Stimulated activated CD4-positive, alpha-beta T cell treated with anti-CD3 and anti-CD28 coated beads, Interleukin-12 subunit alpha, Interleukin-12 subunit beta, amount 100 ng/mL, for 24 hours (primary cell): Measurements from ENCODE around the gene ABCB7.
A peak's percentile ranks its signal among the peaks of the same experiment; 100 is the strongest.
"Not testable (repeated sequence)": the region's sequence is repeated elsewhere in the genome, so short reads cannot be mapped to it uniquely, and the experiment has no call there.

Experiments
- DNase-seq, 2 experiments: peaks; one replicate each; pipeline ENCODE4 v3.0.0-alpha.2; 2020; ENCODE audit warnings: low read depth in 2 of 2

Gene ABCB7

DNA sequence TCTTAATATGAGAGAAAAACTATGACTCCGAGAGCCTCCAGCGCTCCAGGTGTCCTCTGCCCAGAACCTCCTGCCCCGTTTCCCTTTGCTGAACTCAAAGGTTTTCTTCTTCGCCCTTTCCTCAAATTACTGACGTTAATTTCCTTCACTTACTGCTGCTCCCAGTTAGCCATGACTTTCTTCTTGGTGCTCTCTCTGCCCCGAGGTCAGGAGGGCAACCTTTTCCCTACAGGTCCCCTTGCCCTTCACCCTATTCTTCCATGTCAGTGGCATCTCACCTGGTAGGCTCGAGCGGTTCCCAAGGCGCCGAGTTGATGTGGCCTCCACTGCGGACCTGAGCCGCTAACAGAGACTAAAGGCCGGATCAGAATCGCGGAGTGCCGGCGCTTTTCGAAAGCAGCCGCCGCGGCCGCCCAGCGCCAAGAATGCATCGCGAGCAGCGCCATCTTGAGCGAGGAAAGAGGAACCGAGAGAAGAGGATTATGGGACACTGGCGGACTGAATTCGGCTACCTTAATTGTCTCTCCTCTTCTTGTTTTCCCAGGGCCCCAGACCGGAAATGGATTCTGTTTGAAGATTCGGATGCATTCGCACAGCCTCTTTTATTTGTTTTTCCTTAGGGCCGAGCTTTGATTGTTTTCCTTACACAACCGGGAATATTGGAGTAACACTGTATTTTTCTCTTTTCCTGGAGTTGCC is at the start of gene ABCB7:
Gene ABCB7 (minus strand): TSS at position 457 of the 699 bp plus-strand sequence. CDS start 11 bp downstream, at position 446.
- peak; percentile 18 to 25 for DNase-seq

DNA sequence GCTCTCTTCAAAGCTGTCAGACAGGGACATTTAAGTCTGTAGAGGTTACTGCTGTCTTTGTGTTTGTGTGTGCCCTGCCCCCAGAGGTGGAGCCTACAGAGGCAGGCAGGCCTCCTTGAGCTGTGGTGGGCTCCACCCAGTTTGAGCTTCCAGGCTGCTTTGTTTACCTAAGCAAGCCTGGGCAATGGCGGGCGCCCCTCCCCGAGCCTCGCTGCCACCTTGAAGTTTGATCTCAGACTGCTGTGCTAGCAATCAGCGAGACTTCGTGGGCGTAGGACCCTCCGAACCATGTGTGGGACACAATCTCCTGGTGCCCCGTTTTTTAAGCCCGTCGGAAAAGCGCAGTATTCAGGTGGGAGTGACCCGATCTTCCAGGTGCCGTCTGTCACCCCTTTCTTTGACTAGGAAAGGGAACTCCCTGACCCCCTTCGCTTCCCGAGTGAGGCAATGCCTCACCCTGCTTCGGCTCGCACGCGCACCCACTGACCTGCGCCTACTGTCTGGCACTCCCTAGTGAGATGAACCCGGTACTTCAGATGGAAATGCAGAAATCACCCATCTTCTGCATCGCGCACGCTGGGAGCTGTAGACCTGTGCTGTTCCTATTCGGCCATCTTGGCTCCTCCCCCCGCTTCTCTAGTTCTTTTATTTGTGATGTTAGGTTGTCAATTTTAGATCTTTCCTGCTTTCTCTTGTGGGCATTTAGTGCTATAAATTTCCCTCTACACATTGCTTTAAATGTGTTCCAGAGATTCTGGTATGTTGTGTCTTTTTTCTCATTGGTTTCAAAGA is 32.5 kb upstream of the ABCB7 start:
- DNase-seq: not testable (repeated sequence)

DNA sequence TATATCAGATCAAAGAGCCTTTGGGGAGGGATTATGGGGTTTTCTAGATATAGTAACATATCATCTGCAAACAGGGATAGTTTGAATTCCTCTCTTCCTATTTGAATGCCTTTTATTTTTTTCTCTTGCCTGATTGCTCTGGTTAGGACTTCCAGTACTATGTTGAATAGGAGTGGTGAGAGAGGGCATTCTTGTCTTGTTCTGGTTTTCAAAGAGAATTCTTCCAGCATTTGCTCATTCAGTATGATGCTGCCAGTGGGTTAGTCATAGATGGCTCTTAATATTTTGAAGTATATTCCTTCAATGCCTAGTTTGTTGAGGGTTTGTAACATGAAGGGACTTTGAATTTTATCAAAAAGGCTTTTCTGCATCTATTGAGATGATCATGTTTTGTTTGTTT is 25.6 kb upstream of the ABCB7 start:
- no peak for DNase-seq

DNA sequence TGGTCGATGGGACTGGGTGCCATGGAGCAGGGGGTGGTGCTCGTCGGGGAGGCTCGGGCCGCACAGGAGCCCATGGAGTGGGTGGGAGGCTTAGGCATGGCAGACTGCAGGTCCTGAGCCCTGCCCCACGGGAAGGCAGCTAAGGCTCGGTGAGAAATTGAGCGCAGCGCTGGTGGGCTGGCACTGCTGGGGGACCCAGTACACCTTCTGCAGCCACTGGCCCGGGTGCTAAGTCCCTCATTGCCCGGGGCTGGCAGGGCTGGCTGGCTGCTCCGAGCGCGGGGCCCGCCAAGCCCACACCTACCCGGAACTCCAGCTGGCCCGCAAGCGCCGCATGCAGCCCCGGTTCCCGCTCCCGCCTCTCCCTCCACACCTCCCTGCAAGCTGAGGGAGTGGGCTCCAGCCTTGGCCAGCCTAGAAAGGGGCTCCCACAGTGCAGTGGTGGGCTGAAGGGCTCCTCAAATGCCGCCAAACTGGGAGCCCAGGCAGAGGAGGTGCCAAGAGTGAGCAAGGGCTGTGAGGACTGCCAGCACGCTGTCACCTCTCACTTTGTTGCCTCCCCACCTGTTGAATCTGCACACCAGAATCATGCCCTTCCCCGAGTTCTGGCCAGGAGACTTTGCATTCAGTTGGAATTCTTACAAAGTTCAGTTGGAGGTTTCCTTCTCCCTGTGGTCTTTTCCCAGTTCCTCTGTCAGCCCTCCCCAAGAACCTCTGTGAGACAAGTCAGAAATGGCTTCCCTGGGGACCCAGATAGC is 23.6 kb upstream of the ABCB7 start:
- DNase-seq: not testable (repeated sequence)

DNA sequence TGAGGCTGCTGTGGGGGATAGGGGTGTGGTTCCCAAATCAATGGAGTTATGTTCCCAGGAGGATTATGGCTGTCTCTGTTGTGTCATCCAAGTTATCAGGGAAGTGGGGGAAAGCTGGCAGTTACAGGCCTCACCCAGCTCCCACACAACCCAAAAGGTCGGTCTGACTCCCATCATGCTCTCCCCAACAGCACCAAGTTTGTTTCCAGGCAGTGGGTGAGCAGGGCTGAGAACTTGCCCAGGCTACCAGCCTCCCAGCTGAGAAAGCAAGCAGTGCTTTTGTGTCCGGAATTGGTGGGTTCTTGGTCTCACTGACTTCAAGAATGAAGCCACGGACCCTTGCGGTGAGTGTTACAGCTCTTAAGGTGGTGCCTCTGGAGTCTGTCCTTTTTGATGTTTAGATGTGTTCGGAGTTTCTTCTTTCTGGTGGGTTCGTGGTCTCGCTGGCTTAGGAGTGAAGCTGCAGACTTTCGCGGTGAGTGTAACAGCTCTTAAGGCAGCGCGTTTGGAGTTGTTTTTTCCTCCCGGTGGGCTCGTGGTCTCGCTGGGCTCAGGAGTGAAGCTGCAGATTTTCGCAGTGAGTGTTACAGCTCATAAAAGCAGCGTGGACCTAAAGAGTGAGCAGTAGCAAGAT is 16.3 kb upstream of the ABCB7 start:
- DNase-seq: not testable (repeated sequence)

DNA sequence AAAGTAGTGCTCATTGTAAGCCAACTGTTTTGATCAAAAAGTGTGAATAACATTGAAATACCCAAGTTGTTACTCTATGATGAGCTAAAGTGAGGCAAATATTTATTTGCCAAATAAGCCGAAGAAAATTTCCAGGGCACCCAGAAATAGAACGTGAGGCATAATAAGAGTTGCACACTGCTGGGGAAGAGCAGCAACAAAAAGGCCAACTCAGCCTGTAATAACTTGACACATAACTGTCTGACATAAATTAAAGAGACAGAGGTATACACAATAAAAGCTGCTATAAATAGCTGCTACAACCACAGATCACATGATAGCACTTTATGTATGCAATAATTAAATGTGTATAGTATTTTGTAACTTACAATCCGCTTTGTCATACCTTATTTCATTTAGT is 2.0 kb upstream of the ABCB7 start:
- no peak for DNase-seq

DNA sequence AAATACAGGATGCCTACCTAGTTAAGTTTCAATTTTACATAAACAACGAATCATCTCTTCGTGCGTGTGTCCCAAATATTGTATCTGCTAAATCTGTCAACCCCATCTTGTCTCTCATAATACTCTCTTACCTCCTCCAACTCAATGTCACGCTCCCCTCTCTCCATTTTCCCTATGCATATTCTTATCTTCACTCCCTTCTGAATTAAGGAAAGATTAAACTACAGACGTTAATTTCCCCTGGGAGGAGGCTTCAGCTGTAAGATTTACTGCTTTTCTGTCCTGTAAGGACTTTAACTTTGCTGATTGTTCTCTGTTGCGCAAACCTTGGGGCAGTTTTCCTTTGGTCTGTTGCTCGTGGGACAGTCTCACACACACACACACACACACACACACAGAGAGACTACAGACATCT is 455 bp upstream of the ABCB7 start:
- DNase-seq: no peak

DNA sequence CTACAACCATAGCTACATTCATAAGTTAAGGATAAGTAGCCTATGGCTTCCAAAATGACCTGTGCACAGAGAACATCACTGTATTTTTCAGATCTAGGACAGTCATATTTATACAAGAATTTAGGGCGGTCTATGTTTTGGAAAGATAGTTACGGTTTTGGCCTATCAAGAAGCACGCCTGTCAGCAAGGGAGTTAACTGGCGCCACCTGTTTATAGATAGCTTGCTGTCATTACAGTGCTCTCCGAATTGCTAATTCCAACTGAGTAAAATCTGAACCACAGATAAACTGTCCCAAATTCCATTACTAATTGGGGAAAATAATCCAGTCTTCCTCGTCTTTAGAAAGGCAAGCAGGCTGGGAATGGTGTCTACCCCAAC is 646 bp downstream of the ABCB7 start:
- DNase-seq: no peak

DNA sequence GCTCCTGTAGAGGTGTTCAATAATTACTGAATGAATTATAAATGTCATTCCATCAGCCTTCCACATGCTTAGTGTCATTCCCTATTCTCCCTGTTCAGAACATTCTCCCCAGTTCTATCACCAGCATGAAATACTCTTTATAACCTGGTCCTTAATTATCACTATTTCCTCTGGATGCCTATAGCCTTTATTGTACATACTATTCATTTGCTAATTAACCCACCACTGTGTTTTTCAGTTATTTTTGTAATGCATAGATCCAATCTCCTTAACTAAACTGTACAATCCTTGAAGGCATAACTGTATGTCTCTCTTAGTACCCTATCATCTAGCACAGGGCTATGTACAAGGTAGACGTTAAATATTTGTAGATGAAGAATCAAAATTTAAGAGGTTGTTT is 1.2 kb downstream of the ABCB7 start:
- no peak for DNase-seq

DNA sequence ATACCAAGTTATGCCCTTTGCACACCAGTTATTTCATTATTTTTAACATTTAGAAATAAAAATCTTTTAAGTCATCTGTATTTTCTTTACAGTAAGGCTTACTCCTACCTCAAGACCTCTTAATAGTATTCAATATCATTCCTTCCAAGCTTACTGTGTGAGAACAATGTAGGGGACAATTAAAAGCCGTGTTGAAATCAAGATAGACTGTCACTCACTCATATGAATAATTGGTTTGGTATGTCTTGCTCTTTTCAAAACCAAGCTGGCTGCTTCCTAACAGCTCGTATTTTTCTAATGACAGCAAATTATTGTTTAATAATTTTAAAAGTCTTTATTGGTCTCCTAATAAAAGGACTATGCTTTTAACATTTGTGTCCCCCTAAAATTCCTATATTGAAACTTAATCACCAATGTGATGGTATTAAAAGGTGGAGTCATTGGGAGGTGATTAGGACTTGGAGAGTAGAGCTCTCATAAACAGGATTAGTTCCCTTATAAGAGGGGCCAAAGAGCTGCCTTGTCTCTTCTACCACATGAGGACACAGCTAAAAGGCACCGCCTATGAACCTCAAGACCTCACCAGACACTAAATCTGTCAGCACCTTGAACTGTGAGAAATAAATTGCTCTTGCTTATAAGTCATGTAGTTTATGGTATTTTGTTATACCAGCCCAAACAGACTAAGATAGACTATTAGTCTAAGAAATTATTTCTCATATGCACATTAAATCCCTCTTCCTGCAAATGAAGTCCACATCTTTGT is 4.1 kb downstream of the ABCB7 start:
- no peak for DNase-seq

DNA sequence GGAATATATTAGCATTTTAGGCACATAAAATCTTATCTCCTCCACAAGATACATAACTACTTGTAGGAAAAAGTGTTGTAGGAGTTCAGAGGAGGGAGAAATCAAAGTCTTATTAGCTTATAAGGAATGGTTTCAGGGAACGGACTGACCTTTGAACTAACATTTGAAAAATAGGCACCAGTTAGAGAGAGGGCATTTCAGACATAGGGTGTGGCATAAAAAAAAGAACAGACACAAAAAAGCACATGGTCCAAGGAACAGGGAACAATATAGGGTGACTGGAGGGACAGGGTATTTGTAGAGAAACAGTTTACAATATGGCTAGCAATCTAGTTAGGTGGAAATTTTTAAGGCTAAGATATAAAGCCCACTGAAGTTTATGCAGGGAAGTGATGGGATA is 6.4 kb downstream of the ABCB7 start:
- DNase-seq: no peak

DNA sequence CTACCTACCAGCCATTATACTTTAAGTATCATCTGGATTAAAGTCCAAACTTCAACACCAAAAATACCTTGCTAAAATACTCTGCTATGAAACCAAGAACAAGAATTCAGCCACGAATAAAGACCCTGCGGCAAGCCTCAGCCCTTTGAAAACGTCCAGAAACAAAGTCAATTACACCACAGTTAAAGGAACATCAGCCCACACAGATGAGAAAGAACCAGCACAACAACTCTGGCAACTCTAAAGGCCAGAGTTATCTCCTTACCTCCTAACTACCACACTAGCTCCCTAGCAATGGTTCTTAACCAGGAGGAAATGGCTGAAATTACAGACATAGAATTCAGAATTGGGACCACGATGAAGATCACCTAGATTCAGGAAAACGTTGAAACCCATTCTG is 23.4 kb downstream of the ABCB7 start:
- DNase-seq: no peak

DNA sequence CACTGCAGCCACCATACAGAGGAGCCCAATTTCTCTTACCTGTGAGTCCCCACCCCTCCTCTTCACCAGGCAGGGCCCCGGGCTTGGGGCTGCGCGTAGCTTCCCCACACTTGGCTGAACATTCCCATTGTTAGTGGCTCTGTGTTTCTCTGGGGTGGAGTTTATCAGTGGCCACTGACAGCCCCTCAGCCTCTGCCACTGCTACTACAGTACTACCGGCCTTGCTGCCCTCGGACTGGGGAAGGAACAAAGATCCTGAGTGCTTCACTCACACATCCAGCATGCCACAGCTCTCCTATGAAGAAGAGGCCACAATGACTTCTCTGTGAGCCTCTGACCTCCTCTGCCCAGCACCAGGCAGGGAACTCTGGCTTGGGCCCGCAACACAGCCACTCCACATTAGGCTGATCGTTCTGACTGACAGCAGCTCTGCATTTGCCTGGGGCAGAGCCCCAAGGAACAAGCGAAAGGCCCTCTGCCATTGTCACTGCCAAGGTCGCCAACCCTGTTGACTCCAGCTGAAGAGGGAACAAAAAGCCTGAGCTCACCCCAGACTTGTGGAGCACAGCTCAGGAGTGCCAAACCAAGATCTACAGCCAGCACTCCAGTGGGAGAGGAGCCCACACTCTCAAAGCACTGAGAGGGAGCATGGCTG is 24.0 kb downstream of the ABCB7 start:
- DNase-seq: no peak

DNA sequence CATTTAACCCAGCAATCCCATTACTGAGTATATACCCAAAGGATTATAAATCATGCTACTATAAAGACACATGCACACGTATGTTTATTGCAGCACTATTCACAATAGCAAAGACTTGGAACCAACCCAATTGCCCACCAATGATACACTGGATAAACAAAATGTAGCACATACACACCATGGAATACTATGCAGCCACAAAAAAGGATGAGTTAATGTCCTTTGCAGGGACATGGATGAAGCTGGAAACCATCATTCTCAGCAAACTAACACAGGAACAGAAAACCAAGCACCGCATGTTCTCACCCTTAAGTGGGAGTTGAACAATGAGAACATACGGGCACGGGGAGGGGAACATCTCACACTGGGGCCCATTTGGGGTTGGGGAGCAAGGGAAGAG is 27.0 kb downstream of the ABCB7 start:
- not testable (repeated sequence) for DNase-seq

DNA sequence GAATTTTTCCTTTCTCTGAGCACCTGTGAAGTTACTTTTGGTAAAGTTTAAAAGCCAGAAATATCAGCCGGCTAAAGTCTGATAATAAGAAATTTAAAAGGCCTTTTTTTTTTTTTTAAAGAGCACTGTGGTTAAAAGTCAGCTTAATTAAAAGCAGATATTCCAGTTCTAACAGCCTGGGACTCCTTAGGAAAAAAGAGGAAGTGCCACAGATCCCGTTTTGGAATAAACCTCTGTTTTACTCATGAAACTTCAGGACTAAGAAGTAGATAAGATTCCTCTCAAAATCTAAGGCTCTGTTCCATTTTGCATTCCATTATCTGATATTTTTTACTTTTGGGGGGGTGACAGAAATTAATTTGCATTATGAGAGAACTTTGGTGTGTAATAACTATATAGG is 37.8 kb downstream of the ABCB7 start:
- no peak for DNase-seq

DNA sequence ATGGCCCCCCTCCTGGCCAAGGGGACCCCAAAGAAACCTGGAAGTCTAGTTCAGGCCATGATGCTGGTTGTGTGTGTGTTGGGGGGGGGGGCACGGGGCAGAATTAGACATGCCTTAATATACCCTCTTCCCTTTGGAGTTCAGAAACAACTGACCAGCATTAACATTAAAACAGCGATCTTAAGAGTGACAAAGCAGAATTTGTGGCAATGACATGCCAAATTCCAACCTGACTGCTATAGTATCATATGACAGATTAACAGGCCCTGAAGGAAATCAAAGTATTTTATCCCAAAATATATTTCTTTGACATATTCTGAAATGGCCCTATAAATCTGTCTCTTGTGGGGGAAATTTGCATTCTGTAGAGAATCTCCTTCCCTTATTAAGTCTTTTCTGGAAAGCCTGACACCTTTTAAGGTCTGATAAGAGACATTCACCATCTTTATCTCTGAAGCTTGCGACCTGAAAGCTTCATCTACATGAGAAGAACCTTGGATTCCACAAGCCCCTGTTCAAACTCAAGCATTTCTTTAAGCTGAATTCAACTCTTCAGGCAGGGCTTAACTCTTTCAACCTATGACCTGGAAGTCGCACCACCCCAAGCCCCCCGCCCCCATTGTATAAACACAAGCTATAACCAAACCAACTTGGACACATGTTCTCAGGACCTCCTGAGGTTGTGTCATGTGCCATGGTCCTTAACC is 40.2 kb downstream of the ABCB7 start:
- DNase-seq: no peak

DNA sequence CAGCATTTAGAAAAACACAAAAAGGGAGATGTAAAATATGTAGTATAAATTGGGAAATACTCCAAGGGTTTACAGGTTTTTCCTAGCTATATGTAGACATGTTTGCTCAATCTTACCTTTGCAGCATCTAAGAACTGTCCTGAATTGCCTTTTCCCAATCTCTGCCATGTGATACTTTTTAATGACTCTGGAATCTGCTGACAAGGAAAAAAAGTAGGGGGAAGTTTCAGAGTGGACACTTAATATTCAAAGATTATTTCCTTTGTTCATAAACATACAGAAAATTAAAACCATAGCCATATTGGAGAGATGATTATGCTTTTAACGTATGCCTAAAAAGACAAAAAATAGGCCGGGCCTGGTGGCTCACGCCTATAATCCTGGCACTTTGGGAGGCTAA is 41.4 kb downstream of the ABCB7 start:
- no peak for DNase-seq

DNA sequence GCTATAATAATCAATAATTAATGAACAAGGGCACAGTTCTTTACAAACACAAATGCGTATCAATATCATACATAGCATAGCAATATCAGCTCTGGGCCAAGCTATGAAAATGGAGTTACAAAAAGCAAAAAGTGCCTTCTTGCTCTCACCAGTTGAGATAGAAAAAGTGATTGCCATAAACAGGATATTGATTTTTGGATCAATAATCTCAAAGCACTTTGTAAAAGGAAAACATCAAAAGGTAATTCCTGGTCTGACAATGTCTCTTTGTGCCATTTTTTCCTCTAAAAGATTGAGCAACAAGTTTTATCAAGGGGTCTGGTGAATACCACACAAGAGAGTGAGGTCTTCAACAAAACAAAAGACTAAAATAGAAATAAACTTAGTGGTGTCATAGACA is 42.4 kb downstream of the ABCB7 start:
- no peak for DNase-seq

DNA sequence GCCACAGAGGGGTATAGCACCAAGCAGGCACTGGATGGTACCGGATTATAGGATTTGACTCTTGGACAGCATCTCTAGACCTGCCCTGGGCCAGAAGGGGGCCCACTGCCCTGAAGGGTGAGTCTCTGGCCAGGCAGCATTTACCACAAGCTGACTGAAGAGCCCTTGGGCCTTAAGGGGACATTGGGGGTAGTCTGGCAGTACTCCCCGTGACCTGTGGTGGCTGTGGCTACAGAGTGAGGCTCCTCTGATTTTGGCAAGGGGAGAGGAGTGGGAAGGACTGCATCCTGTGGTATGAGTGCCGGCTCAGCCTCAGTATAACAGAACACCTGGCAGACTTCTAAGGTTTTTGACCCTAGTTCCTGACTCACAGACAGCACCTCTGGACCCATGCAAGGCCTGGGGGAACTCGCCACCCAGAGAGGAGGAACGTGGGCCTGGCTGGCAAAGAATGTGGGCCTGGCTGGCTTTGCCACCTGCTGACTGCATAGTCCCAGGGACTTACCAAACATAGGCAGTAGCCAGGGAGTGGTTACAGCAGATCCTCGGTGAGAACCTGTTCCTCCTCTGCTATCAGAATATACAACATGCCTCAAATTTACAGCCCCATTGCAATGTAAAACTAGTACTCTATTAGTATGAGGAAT is 48.1 kb downstream of the ABCB7 start:
- no peak for DNase-seq

DNA sequence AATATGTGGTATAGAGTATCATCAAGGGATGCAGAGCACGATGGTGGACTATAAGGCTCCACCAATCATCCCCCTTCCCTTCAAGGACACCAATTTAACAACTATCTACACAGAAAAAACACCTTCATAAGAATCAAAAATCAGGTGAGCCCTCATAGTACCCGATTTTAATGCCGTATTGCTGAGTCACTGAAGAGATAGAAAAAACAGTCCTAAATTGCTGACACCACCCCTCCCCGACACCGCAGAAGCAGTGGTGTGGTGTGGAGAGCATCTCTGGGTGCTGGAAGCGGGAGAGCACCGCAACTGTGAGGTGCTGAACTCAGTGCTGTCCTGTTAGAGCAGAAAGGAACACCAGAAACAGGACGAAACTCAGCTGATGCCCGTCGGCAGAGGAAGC is 49.3 kb downstream of the ABCB7 start:
- no peak for DNase-seq
